HG02678 (cell line): ENCODE measurements around the gene KISS1R.
A peak's percentile ranks its signal among the peaks of the same experiment; 100 is the strongest.

Experiments
- ATAC-seq: cut with Tn5 transposase; IDR thresholded peaks from one replicate; pipeline ENCODE4 v1.9.1; 2021; ENCODE audit warnings: mild to moderate bottlenecking, moderate library complexity; ENCODE audit not compliant: unreplicated experiment

KISS1R gene

DNA sequence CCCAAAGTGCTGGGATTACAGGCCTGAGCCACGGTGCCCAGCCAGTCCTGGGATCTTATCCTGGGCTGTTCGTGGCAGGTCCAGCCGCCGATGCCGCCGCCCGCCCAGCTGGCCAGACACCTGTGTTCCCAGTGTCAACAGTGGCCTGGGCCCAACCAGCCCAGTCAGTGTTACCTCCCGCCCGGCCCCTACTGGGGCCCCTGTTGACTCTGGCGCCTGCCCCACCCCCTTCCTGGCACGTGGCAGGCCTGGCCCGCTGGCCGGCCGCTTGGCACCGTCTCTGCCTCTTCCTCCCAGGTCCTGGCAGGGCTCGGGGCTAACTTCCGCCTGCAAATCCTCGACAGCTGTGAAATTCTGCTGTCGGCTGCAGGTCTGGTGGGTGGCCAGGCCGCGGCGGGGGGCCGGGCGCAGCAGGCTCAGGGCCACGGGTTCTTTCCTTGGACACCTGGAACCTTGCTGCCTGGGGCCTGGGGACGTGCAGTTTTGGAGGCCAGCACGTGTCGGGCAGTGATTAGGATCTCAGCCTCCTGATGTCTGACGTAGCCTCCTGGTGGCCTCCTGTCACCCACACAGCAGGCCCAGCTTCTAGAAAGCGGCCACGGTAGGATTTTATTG is 17.8 kb downstream of the KISS1R start:
- ATAC-seq = no peak

DNA sequence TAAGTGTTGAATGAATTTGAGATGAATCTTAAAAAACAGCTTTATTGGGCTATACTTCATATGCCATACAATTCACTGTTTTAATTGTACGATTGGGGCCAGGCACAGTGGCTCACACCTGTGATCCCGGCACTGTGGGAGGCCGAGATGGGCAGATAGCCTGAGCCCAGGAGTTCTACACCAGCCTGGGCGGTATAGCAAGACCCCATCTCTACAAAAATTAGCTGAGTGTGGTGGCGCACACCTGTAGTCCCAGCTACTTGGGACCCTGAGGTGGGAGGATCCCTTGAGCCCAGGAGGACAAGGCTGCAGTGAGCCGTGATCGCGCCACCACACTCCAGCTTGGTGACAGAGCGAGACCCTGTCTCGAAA is 19.0 kb downstream of the KISS1R start:
- ATAC-seq = no peak

DNA sequence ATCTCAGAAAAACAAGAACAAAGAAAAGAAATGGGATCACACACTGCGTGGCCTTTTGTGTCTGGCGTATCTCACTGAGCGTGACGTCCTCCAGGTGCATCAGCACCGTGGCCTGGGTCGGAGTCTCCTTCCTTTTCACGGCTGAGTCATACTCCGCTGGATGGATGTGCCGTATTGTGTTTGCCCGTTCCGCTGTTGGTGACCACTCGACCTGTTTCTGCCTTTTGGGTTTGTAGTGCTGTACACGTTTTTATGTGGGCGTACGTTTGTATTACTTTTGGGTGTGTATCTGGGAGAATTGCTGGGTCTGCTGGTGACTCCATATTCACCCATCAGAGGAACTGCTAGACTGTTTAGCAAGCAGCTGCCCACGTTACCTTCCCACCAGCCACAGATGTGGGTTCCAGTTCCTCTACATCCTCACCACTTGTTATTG is 20.1 kb downstream of the KISS1R start:
- ATAC-seq = no peak

DNA sequence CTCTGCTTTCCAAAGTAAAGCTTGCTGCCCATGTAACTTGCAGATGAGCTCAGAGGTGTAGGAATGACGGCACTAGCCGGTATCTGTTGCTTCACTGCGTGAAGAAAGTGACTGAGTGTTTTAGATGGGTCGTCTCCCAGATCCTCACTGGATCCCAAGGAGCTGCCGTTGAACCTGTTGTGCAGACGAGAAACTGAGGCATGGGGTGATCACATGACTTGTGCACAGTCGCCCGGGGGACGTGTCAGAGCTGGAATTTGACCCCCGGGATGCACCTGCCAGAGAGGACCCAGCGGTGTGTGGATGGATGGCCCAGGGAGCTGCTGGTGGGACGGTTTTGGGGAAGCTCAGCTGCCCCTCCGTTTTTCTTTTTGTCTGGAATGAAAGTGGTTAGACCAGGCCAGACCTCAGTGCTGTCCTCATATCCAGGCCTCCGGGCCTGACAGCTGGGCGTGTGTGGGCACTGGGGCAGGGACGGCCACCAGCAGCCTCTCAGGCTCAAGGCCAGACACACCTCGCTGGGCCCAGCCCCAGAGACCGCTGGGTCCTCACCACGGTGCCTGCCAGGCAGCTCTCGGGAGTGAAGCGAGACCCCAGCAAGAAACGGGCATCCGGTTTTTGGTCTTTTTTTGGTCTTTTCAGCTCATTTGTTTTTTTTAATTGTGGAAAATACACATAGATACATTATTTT is 21.2 kb downstream of the KISS1R start:
- no peak for ATAC-seq

DNA sequence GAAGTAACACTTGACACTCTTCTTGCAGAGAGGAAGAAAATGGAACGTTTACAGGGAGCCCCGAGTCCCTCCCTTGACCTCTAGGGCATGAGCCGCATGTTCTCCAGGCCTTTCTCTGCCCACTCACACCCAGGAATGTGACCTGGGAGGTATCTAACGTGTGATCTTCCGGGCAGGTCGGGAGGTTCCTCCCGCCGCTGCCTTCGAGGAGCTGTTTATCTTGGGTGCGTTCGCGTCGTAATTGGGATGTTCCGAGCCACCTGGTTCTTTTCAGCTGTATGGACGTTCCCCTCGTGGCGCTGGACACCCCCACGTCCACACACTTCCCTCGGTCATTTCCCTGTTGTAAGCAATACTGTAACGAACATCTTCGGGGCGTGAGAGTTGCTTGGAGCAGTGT is 22.3 kb downstream of the KISS1R start:
- ATAC-seq = no peak

DNA sequence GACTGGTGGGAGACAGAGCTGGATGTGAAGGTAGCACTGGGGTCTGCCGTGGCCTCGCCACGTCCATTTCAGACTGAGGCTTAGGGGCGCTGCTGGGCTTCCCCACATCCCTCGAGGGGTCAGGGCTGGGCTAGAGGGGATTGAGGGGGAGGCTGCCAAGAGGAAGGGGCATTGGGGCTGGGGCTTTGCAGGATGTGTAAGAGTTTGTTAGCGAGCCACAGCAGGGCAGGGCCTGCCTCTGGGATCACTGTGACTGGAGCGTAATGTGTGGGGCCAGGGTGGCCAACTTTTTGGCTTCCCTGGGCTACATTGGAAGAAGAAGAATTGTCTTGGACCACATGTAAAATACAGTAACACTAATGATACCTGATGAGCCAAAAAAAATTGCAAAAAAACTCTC is 22.8 kb downstream of the KISS1R start:
- ATAC-seq = no peak

DNA sequence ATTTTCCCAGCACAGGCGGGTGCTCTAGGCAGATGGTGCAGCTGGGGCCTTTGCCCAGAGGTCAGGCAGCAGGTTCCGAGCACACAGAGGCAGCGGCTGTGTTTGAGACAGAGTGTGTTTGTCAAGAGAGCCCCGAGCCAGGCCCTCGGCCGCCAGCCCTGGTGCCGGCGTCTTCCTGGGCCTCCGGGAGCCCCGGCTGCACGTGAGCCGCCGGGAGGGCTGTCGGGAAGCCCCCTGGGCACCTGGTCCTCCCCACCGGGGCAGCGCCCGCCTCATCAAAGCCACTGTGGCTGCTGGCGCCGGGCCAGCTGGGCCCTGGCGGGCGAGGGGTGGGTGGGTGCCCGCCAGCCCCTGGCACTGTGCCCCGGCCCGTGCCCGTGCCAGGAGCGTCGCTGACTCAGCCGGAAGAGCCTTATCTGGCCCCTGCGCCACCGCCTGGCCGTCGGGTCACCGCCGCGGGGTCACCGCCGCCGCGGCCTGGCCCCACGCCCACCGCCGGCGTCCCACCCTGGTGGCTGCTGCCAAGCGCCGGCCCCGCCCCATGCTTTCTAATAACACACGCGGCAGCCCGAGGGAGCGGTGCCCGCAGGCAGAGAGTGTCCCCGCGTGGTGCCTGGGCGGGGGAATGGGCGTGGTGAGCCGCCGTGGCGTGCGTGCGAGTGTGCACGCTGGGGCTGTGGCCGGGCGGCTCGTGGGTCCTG is 23.6 kb downstream of the KISS1R start:
- peak; percentile 43 for ATAC-seq

DNA sequence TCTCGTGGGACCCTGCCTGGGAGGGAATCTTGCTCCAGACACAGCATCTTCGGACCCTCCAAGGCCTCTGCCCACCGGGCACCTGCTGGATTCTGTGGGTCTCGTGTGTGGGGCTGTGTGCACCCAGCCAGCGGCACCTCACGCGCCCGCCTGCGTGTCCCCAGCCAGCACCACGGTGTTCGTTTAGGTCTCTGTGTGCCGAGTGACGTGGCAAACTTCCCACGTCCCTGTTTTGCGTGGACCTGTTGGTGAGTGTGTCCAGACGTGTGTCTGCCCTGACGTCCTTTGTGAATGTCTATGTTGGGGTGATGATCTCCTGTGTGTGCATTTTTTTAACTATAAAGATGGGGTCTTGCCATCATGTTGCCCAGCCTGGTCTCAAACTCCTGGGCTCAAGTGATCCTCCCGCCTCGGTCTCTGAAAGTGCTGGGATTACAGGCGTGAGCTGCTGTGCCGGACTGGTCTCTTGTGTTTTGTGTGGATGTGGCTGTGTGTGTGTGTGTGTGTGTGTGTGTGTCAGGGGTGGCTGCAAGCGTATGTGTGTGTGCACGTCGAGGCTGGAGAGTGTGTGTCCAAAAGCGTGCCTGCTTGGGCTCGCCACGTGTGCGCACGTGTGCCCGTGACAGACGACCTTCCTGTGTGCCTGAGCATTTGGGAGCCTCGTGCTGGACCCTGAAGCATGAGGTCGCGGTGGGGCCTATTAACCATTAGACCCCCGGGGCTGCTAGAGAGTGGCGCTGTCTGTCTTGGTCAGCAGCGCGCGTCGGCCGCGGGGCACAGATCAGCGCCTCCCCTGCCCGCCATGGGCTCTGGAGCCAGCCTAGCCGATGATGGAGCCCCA is 24.4 kb downstream of the KISS1R start:
- ATAC-seq = no peak

DNA sequence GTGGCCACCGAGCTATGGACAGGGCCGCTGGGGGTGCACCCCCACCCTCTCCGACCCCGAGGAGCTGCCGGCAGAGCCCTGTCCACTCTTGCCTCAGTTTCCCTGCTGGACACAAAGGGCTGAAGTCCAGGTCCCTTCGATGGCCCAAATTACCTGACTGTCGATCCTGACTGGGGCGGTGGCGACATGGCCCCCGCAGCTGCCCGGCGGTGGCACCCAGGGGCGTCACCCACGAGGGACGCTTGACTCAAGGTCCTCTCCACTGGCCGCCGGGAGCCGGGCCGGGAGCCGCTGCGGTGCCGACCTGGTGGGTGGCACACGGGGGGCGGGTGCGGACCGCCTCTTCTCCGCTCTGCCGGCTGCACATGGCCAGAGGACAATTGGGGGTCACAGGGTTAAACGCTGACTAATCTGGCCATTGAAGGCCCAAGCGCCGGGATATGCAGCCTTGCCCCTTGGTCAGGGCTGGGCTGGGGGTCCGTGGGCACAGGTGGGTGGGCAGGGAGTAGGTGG is 25.1 kb downstream of the KISS1R start:
- no peak for ATAC-seq

DNA sequence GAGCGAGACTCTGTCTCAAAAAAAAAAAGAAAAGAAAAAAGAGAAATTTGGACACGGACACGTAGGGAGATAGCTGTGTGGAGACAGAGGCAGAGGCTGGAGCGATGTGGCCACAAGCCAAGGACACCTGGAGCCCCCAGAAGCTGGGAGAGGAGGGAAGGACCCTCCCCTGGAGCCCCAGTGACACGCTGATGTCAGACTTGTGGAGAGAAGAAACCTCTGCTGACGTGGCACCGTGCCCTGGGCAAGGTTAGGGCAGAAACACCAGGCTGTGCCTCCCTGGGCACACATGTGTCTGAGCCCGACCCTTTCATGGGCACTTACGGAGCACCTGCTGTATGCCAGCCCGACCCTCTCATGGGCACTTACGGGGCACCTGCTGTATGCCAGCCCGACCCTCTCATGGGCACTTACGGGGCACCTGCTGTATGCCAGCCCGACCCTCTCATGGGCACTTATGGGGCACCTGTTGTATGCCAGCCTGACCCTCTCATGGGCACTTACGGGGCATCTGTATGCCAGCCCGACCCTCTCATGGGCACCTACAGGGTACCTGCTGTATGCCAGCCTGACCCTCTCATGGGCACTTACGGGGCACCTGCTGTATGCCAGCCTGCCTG is 26.5 kb downstream of the KISS1R start:
- no peak for ATAC-seq

DNA sequence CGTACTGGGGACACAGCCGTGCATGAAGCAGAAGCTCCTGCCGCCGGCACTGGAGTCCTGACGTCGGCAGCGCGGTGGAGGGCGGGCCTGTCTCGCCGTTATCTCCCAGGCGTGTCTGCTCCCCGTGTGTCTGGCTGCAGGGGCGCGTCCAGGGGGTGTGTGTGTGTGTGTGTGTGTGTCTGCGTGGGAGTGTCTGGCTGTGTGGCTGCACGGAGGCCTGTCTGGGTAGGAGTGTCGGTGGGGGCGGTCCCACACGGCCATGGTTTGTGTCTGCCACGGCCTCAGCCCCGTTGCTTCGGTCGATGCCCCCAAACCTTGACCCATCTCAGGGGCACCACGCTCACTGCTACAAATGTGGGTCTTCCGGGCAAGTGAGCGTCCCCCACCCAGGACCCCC is 27.0 kb downstream of the KISS1R start:
- no peak for ATAC-seq

DNA sequence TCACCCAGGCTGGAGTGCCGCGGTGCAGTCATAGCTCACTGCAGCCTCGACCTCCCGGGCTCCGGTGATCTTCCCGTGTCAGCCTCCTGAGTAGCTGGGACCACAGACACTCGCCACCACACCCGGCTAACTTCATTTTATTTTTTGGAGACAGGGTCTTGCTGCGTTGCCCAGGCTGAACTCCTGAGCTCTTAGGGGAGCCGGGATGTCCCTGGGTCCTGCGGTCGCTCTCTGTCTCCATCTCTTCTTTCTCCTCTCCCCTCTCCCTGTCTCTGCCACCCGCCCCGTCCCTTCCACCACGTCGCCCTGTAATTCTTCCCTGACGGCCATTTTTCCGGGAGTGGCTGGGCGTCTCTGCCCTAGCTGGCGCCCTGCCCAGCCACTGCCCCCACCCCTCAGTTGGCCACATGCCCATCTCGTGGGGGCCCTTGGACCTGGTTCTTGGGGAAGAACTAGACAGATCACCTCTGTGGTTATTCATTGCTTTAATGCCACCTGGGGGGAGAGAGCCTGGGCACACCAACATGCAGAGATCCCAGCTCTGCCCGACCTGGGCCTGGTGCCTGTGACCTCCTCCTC is 27.6 kb downstream of the KISS1R start:
- no peak for ATAC-seq

DNA sequence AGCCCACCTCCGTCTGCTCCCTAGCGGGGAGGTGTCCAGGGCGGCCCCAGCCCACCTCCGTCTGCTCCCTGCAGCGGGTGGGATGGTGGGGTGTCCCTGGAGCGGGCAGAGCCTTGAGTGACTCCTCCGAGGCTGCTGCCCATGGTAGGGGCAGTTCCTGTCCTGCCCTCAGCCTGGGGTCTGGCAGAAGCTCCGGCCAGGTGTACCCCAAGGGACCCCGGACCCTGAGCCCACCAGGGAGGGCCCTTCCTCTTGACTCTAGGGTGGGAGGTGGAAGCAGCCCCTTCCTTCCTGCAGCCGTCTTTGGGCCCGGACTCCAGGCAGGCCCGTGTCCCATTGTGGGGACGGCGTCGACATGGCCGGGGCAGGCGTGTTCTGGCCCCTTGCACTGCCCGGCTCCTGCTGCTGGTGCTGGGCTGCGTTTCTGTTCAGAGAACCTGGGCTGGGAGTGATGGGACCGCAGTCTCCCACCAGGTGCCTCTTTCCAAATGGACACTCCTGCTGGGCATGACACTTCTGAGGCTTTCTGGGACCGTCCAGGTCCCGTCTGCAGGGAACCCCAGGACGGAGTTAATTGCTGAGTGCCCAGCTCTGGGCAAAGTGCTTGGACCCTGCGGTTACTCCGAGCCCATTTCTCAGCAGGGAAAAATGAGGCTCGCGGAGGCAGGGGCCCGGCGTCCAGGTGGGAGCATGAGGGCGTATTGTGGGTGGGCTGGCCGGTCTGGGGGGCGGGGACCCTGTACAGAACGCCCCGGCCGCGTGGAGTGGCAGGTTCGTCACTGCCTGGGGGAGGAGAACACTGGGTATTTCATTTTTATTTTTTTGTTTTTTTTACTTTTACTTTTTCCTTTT is 28.5 kb downstream of the KISS1R start:
- no peak for ATAC-seq

DNA sequence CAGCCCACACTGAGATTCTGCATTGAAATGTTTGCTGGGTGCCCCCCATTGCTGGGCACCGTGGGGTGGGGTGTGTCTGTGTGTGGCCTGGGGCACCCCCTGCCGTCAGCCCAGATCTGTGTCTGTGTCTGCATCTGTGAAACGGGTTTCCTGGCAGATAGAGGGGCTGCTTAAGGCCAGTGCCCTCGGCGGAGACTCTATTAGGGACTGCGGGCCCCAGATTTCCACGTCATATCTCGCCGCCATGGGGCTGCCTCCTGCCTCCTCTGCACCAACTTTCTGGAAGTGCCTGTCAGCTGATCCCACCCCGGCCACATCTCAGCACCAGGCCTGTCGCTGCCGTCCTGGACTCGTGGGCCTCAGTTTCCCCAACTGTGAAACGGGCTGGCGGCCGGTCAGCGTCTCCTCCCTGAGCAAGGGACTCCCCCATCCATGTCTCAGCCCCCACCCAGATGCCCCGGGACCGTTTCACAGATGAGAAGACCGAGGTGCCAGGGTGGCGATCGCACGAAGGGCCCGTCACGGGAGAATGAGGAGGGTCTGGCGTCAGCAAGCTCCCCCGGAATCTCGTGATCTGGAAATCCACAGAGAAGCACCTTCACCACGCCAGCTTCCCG is 30.1 kb downstream of the KISS1R start:
- no peak for ATAC-seq

DNA sequence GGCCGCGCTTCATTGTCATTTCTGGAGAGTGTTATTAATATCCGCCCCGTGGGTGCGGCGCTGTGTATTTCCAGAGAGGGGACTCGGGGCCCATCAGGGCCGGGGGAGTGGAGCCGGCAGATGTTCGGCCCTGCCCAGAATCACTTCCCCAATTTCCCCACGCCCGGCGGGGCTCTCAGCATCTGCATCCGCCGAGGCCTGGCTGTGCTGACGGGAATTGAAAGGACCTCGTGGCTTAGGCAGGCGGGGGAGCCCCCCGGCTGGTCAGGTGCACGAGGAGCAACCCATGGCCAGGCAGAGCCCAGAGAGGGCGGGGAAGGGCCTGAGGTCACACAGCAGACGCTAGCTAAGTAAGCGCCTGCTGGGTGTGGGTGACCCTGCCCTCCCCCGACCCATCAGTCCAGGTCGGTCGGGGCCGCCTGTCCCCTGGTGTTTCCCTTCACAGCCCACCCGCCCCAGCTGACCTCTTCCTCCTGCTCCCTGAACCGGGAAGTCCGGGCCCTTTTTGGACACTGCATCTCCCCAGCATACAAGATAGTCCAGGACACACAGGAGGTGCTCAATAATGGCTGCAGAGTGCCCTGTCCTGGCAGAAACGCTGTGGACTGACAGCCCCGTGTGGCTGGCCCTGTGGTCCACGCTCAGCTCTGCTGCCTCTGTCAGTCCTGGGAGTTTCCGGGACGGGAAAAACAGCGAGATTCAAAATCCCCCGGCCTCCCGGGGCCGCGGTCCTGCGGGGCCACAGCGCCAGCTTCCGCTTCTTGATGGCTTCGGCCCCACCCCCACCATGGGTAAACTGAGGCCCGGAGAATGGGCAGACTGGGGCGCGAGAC is 30.8 kb downstream of the KISS1R start:
- ATAC-seq = peak; percentile 72

DNA sequence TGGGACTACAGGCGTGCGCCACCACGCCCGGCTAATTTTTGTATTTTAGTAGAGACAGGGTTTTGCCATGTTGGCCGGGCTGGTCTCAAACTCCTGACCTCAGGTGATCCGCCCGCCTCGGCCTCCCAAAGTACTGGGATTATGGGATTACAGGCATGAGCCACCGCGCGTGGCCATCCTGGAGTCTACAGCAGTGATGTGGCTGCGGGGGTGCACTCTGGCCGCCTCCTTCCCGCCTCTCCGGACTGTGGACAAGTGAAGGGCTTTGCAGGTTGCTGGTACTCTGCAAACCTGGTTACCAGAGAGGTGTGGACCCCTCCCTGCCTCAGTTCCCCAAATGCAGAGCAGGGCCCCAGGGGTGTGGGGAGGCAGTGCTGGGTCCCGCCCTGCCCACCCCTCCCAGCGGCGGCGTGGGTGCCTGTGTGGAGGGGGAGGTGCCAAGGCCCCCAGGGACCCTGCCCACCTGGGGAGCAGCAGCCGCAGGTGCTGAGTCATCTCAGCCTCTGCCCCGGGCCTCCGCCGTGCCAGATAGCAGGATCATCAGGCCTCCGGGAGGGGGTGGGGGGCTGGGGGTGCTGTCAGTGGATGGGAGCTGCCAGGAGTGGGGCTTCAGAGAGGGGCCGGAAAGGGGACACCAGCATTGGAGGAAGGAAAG is 31.8 kb downstream of the KISS1R start:
- ATAC-seq = no peak

DNA sequence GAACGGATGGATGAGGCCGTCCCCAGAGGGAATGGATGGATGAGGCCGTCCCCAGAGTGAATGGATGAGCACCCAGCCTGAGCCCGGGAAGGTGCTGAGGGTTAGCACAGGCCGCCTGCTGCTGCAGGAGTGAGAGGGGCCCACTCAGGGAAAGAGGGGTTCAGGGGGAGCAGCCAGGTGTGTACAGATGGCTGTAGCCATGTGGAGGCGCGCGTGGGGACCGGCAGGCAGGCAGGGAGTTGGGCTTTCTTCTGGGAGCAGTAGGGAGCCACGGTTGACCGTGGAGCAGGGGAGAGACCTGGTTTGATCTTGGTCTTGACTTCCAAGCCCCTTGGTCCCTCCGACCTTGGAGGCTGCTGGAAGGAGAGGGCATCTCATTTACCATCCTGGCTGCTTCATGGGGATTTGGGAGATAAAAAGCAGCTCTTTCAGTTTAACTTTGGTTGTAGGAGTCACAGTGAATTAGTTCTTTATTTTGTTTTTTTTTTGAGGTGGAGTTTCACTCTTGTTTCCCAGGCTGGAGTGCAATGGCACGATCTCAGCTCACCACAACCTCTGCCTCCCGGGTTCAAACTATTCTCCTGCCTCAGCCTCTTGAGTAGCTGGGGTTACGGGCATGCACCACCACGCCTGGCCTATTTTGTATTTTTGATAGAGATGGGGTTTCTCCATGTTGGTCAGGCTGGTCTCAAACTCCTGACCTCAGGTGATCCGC is 33.4 kb downstream of the KISS1R start:
- no peak for ATAC-seq
